GM19099 (cell line): Measurements from ENCODE around the gene FHIT.

ENCODE experiments used
- POLR2A ChIP-seq: IDR thresholded peaks from 3 replicates; pipeline ENCODE4 v1.6.1; 2011; ENCODE audit warnings: low read depth; ENCODE audit not compliant: insufficient read length; ENCODE audit errors: extremely low read depth

The FHIT gene

GRCh38 chr3:59824876-59825275 is 1426.4 kb downstream of the FHIT start:
- TF ChIP-seq POLR2A: no peak

- no peak for TF ChIP-seq POLR2A
Measured at GRCh38 chr3:59821274-59821673, 1430.0 kb downstream of the FHIT start.

- no peak for TF ChIP-seq POLR2A
Measured at GRCh38 chr3:59820352-59820934, 1430.8 kb downstream of the FHIT start.

GRCh38 chr3:59818919-59819300 is 1432.3 kb downstream of the FHIT start:
- no peak for TF ChIP-seq POLR2A

GRCh38 chr3:59818033-59818918 is 1433.0 kb downstream of the FHIT start:
- no peak for TF ChIP-seq POLR2A

GRCh38 chr3:59817511-59817910 is 1433.7 kb downstream of the FHIT start:
- TF ChIP-seq POLR2A: no peak

- TF ChIP-seq POLR2A: no peak
Measured at GRCh38 chr3:59816312-59816711, 1434.9 kb downstream of the FHIT start.

- no peak for TF ChIP-seq POLR2A
Measured at GRCh38 chr3:59813148-59813538, 1438.1 kb downstream of the FHIT start.

- no peak for TF ChIP-seq POLR2A
Measured at GRCh38 chr3:59812237-59813147, 1438.8 kb downstream of the FHIT start.

GRCh38 chr3:59811160-59811559 is 1440.1 kb downstream of the FHIT start:
- no peak for TF ChIP-seq POLR2A

- no peak for TF ChIP-seq POLR2A
Measured at GRCh38 chr3:59810606-59811005, 1440.6 kb downstream of the FHIT start.

GRCh38 chr3:59809710-59810444 is 1441.4 kb downstream of the FHIT start:
- TF ChIP-seq POLR2A: no peak

GRCh38 chr3:59809016-59809415 is 1442.2 kb downstream of the FHIT start:
- TF ChIP-seq POLR2A: no peak

- no peak for TF ChIP-seq POLR2A
Measured at GRCh38 chr3:59808446-59808845, 1442.8 kb downstream of the FHIT start.

- no peak for TF ChIP-seq POLR2A
Measured at GRCh38 chr3:59803268-59803667, 1448.0 kb downstream of the FHIT start.
